Measurements from ENCODE around the gene CHCHD6. TPM values are rescaled to one million over a fixed set of nuclear protein-coding genes. Genes with fewer than 3 reads are reported as not detected.

CHCHD6 gene
- total and polyA plus RNA-seq, 4 donors = 2.0 to 5.1 (median 3.9) TPM

DNA sequence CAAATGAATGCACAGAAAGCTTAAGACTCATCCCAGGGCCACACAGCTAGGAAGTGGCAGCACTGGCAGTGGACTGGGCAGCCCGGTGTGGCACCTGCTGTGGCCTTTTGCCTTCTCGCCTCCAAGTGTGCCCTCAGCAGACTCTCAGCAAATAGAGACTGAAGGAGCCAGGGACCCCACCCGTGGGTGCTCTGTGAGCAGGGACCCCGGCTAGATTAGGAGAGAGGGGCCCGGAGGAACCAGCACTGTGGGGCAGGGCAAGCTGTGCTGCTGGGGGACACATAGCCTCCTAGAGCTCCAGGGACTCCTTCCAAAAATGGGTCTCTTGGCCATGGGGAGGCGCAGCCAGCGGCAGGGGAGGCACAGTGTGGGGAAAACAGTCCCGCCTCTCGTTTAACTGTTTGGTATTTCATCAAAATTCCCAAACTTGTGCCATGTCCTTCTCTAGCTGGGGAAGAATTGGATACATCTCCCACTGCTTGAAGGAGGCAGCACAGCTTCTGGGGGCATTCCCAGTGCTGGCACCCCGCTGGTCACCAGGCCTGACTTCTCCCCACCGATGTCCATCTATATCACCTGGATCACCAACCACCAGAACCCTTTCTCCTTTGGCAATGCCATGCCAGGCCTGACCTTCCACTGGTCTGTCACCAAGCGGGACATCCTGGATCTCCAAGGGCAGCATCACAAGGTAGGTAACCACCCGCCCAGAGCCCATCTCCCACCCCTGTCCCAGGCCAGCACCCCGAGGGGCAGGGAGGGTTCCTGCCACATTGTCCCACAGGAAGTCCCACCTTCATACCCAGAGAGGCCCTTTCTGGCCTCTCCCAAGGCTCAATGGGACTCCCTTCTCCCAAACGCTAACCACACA is 37.1 kb upstream of the CHCHD6 start:
- no peaks in the 10 kb centered on the region for H3K9me3 ChIP-seq (ENCODE audit: control insufficient read depth in 4 of 4, low read length in 3 of 4)

DNA sequence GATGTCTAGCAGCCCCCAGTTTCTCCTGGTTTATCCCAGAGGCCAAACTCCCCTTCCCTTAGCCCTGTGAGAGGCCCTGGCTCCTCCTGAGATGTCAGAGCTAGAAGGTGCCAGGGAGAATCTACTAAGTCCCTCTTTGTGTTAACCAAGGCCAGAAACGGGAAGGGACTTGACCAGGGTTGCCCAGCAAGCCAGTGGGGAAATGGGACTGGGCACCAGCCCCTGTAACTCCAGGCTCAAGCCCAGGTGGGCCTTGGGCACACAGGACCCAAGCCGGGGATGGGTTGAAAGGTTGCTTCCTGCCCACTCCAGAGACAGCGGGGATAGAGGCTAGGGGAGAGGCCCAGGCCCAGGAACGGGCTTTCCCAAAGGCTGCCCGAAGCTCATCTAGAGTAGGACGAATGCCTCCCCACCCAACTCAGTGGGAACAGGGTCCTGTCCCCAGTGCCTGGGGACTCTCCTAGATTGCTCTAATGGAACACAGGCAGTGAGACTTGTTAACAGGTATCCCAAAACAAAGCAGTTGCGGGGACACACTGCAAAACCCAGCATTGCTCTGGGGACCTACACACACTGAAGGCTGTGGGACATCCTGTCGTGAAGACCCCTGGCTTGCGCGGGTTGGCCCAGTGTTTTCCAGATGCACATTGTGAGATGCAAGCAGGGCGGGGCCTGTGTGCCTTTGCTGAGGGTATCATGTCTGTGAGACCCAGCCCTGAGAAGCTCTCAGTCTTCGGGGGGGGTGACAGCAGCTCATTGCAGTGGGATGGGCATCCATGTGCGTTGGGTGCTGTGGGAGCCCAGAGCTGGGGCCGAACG is 36.2 kb upstream of the CHCHD6 start:
- Histone ChIP-seq H3K4me3 (ENCODE audit: low read depth in 1 of 3, low read length in 3 of 3) (no peak overlapping the region), H3K36me3 (ENCODE audit: control insufficient read depth in 4 of 4, insufficient read depth in 3 of 4, low read depth in 1 of 4, low read length in 3 of 4) (no peaks in the 10 kb centered on the region), H3K4me1 (ENCODE audit: control insufficient read depth in 4 of 4, insufficient read depth in 4 of 4, low read length in 3 of 4) (no peaks in the 10 kb centered on the region), H3K27me3 (ENCODE audit: control insufficient read depth in 4 of 4, insufficient read depth in 4 of 4, low read length in 3 of 4) (no peaks in the 10 kb centered on the region), H3K9ac (ENCODE audit: low read depth in 1 of 2, low read length in 2 of 2) (no peak overlapping the region), H3K27ac (ENCODE audit: low read depth in 1 of 2, low read length in 2 of 2) (no peak overlapping the region), H3K9me3 (ENCODE audit: control insufficient read depth in 4 of 4, low read length in 3 of 4) (no peaks in the 10 kb centered on the region)
- 89% methylated on average over 15 of the region's 15 CpGs for WGBS
- DNase-seq (ENCODE audit: low spot score) = peak; percentile 30
- TF ChIP-seq RAD21 (IDR thresholded peaks at IDR 0.05) (no peak), GABPA (IDR thresholded peaks at IDR 0.05 in 1 of 2, conservative IDR thresholded peaks at IDR 0.05 in 1 of 2) (no peak), HNF4G (IDR thresholded peaks at IDR 0.05) (no peak), HNF4A (conservative IDR thresholded peaks at IDR 0.05) (no peak), YY1 (IDR thresholded peaks at IDR 0.05) (no peak), FOXA2 (IDR thresholded peaks at IDR 0.05) (no peak), TAF1 (conservative IDR thresholded peaks at IDR 0.05) (no peak), RXRA (IDR thresholded peaks at IDR 0.05) (no peak), FOXA1 (IDR thresholded peaks at IDR 0.05) (no peak), EGR1 (IDR thresholded peaks at IDR 0.05; ENCODE audit: low read depth in 2 of 2) (no peak)
- TF ChIP-seq, protein P1, sequence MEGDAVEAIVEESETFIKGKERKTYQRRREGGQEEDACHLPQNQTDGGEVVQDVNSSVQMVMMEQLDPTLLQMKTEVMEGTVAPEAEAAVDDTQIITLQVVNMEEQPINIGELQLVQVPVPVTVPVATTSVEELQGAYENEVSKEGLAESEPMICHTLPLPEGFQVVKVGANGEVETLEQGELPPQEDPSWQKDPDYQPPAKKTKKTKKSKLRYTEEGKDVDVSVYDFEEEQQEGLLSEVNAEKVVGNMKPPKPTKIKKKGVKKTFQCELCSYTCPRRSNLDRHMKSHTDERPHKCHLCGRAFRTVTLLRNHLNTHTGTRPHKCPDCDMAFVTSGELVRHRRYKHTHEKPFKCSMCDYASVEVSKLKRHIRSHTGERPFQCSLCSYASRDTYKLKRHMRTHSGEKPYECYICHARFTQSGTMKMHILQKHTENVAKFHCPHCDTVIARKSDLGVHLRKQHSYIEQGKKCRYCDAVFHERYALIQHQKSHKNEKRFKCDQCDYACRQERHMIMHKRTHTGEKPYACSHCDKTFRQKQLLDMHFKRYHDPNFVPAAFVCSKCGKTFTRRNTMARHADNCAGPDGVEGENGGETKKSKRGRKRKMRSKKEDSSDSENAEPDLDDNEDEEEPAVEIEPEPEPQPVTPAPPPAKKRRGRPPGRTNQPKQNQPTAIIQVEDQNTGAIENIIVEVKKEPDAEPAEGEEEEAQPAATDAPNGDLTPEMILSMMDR (IDR thresholded peaks at IDR 0.05; ENCODE audit: low read depth, low read length, missing input control) = no peak
- TF ChIP-seq, protein P2, sequence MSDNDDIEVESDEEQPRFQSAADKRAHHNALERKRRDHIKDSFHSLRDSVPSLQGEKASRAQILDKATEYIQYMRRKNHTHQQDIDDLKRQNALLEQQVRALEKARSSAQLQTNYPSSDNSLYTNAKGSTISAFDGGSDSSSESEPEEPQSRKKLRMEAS (IDR thresholded peaks at IDR 0.05) = no peak

More for the DNA sequence above, 37.1 kb upstream of the CHCHD6 start:
- no peak overlapping the region for H3K4me3 ChIP-seq (ENCODE audit: low read depth in 1 of 3, low read length in 3 of 3)
- DNase-seq (ENCODE audit: low spot score) = no peak
- H3K27me3 ChIP-seq (ENCODE audit: control insufficient read depth in 4 of 4, insufficient read depth in 4 of 4, low read length in 3 of 4) = no peaks in the 10 kb centered on the region
- no peak overlapping the region for H3K27ac ChIP-seq (ENCODE audit: low read depth in 1 of 2, low read length in 2 of 2)
- no peaks in the 10 kb centered on the region for H3K4me1 ChIP-seq (ENCODE audit: control insufficient read depth in 4 of 4, insufficient read depth in 4 of 4, low read length in 3 of 4)
- no peaks in the 10 kb centered on the region for H3K36me3 ChIP-seq (ENCODE audit: control insufficient read depth in 4 of 4, insufficient read depth in 3 of 4, low read depth in 1 of 4, low read length in 3 of 4)
- H3K9ac ChIP-seq (ENCODE audit: low read depth in 1 of 2, low read length in 2 of 2) = no peak overlapping the region
- 91% methylated on average over 15 of the region's 15 CpGs for WGBS
- no peak for TF ChIP-seq HNF4A (conservative IDR thresholded peaks at IDR 0.05)
- no peak for TF ChIP-seq FOXA1 (IDR thresholded peaks at IDR 0.05)
- no peak for TF ChIP-seq FOXA2 (IDR thresholded peaks at IDR 0.05)
- no peak for TF ChIP-seq TAF1 (conservative IDR thresholded peaks at IDR 0.05)
- no peak for TF ChIP-seq GABPA (IDR thresholded peaks at IDR 0.05 in 1 of 2, conservative IDR thresholded peaks at IDR 0.05 in 1 of 2)
- no peak for TF ChIP-seq SP1 (IDR thresholded peaks at IDR 0.05)
- TF ChIP-seq, protein P3, sequence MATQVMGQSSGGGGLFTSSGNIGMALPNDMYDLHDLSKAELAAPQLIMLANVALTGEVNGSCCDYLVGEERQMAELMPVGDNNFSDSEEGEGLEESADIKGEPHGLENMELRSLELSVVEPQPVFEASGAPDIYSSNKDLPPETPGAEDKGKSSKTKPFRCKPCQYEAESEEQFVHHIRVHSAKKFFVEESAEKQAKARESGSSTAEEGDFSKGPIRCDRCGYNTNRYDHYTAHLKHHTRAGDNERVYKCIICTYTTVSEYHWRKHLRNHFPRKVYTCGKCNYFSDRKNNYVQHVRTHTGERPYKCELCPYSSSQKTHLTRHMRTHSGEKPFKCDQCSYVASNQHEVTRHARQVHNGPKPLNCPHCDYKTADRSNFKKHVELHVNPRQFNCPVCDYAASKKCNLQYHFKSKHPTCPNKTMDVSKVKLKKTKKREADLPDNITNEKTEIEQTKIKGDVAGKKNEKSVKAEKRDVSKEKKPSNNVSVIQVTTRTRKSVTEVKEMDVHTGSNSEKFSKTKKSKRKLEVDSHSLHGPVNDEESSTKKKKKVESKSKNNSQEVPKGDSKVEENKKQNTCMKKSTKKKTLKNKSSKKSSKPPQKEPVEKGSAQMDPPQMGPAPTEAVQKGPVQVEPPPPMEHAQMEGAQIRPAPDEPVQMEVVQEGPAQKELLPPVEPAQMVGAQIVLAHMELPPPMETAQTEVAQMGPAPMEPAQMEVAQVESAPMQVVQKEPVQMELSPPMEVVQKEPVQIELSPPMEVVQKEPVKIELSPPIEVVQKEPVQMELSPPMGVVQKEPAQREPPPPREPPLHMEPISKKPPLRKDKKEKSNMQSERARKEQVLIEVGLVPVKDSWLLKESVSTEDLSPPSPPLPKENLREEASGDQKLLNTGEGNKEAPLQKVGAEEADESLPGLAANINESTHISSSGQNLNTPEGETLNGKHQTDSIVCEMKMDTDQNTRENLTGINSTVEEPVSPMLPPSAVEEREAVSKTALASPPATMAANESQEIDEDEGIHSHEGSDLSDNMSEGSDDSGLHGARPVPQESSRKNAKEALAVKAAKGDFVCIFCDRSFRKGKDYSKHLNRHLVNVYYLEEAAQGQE (IDR thresholded peaks at IDR 0.05) = no peak
- TF ChIP-seq JUND (IDR thresholded peaks at IDR 0.05) = no peak
- TF ChIP-seq, protein P1 (IDR thresholded peaks at IDR 0.05; ENCODE audit: low read depth, low read length, missing input control) = no peak
- no peak for TF ChIP-seq NR2F2 (IDR thresholded peaks at IDR 0.05)
- TF ChIP-seq, protein P2 (IDR thresholded peaks at IDR 0.05) = no peak
- no peak for TF ChIP-seq HNF4G (IDR thresholded peaks at IDR 0.05)
- TF ChIP-seq, protein P4, sequence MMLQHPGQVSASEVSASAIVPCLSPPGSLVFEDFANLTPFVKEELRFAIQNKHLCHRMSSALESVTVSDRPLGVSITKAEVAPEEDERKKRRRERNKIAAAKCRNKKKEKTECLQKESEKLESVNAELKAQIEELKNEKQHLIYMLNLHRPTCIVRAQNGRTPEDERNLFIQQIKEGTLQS (IDR thresholded peaks at IDR 0.05) = no peak
- no peak for TF ChIP-seq RXRA (IDR thresholded peaks at IDR 0.05)
- TF ChIP-seq RAD21 (IDR thresholded peaks at IDR 0.05) = no peak

All from liver (tissue), 9 donors.